Caco-2 (cell line): ENCODE measurements around the gene IL1RAP. TPM values are rescaled to one million over a fixed set of nuclear protein-coding genes. Genes with fewer than 3 reads are reported as not detected.

Experiments used
- BruUV-seq: library from RNA; stranded (reverse); fragments of 400-500 nt; replicated peaks from 2 replicates; lab custom pipeline; 2021; lab: Mats Ljungman, UMichigan
- CTCF ChIA-PET: fragments of 300-600 bp; sonication (Branson Sonifier 250); formaldehyde crosslinking; loops from one replicate; lab custom pipeline; 2022; ENCODE audit warnings: antibody characterized with exemption; lab: Charles Lee
- POLR2A ChIA-PET: fragments of 300-600 bp; sonication (Branson Sonifier 250); formaldehyde crosslinking; loops from one replicate; lab custom pipeline; 2022; ENCODE audit warnings: antibody characterized with exemption; lab: Charles Lee
- DNase-seq, 2 experiments: peaks; one replicate each; pipeline versions ENCODE4 v3.0.0 to v3.0.0-alpha.2; 2020 to 2022
- H3K27me3 ChIP-seq: replicated peaks from 2 replicates; pipeline ENCODE4 v1.6.0; 2011; ENCODE audit warnings: low read length; ENCODE audit not compliant: control insufficient read depth, insufficient read depth
- H3K36me3 ChIP-seq: 2 replicates; pipeline ENCODE4 v1.5.1; 2011; ENCODE audit warnings: low read length; ENCODE audit not compliant: control insufficient read depth, insufficient read depth
- H3K4me1 ChIP-seq: fragments of 250-450 bp; sonication (Bioruptor Pico); 2 replicates; pipeline ENCODE4 v1.5.1; 2020; ENCODE audit warnings: mild to moderate bottlenecking
- H3K4me3 ChIP-seq: 2 replicates; pipeline ENCODE4 v1.5.1; 2011; ENCODE audit warnings: low read depth, mild to moderate bottlenecking, control low read depth, low read length
- H3K9me3 ChIP-seq: fragments of 250-450 bp; sonication (Bioruptor Pico); 2 replicates; pipeline ENCODE4 v1.5.1; 2020; ENCODE audit warnings: mild to moderate bottlenecking, moderate library complexity
- H3K27ac Mint-ChIP-seq: one replicate; pipeline ENCODE4 v1.8.0; 2022; ENCODE audit warnings: mixed read lengths; ENCODE audit not compliant: unreplicated experiment
- H3K27me3 Mint-ChIP-seq: one replicate; pipeline ENCODE4 v1.8.0; 2022; ENCODE audit warnings: mixed read lengths; ENCODE audit not compliant: insufficient read depth, unreplicated experiment
- H3K36me3 Mint-ChIP-seq: one replicate; pipeline ENCODE4 v1.8.0; 2022; ENCODE audit warnings: mild to moderate bottlenecking, mixed read lengths; ENCODE audit not compliant: insufficient read depth, unreplicated experiment
- H3K4me1 Mint-ChIP-seq: one replicate; pipeline ENCODE4 v1.8.0; 2022; ENCODE audit warnings: low read depth, mixed read lengths; ENCODE audit not compliant: unreplicated experiment
- H3K4me3 Mint-ChIP-seq: one replicate; pipeline ENCODE4 v1.8.0; 2022; ENCODE audit warnings: mild to moderate bottlenecking, moderate library complexity, mixed read lengths; ENCODE audit not compliant: unreplicated experiment
- H3K9me3 Mint-ChIP-seq: one replicate; pipeline ENCODE4 v1.8.0; 2022; ENCODE audit warnings: mixed read lengths; ENCODE audit not compliant: unreplicated experiment
- CTCF ChIP-seq, 2 experiments: fragments of 200-600 bp in 1 of 2; IDR thresholded peaks; 1 replicate in 1 of 2; 2 replicates in 1 of 2; pipeline versions ENCODE4 v1.5.1 to v1.8.0; 2011 to 2022; ENCODE audit warnings: antibody characterized with exemption in 1 of 2, control low read depth in 1 of 2, inconsistent platforms in 1 of 2, low read depth in 1 of 2, low read length in 1 of 2, mild to moderate bottlenecking in 1 of 2, moderate library complexity in 1 of 2; ENCODE audit not compliant: insufficient read depth in 1 of 2, severe bottlenecking in 1 of 2, unreplicated experiment in 1 of 2
- intact Hi-C: fragments of 100-400 bp; cut with micrococcal nuclease; formaldehyde crosslinking; loops from one replicate; pipeline ENCODE4 v1.10.0; 2022; ENCODE audit not compliant: unreplicated experiment
- total RNA-seq: library from RNA; stranded (reverse); gene quantifications from 2 replicates; pipeline ENCODE4 v1.2.3, GENCODE V29; 2022

Gene IL1RAP
- total RNA-seq, 1 experiment from 2014 or later = 5.1 TPM

- ChIA-PET POLR2A (no interaction called here), CTCF (interaction anchor here (0.6 kb wide), 1 partner anchor 1016 kb away, joined by 5 read pairs; no protein-coding TSS in a partner anchor)
- no peak overlapping the region for H3K27ac Mint-ChIP-seq
- Histone ChIP-seq H3K4me3 (no peak overlapping the region), H3K9me3 (no peaks in the 10 kb centered on the region), H3K27me3 (no peaks in the 10 kb centered on the region), H3K36me3 (no peaks in the 10 kb centered on the region), H3K4me1 (no peaks in the 10 kb centered on the region)
- peaks cover 7% of the 10 kb centered on the region for H3K27me3 Mint-ChIP-seq
- no TSS peak for BruUV-seq
- H3K4me1 Mint-ChIP-seq = no peaks in the 10 kb centered on the region
- intact Hi-C loops = no loop called here
- no peak for TF ChIP-seq CTCF (IDR thresholded peaks at IDR 0.05; ENCODE audit: insufficient read depth in 1 of 2, low read depth in 1 of 2, low read length in 1 of 2, severe bottlenecking in 1 of 2, unreplicated experiment in 1 of 2)
- H3K4me3 Mint-ChIP-seq = no peak overlapping the region
- DNase-seq = no peak
- H3K9me3 Mint-ChIP-seq = no peaks in the 10 kb centered on the region
- H3K36me3 Mint-ChIP-seq = no peaks in the 10 kb centered on the region
Observed at GRCh38 chr3:190655933-190656332, 142.0 kb downstream of the IL1RAP start.

GRCh38 chr3:190658106-190658505, 144.2 kb downstream of the IL1RAP start:
- intact Hi-C loops = no loop called here
- POLR2A ChIA-PET = no interaction called here
- no peaks in the 10 kb centered on the region for H3K4me1 ChIP-seq
- Mint-ChIP-seq H3K9me3 (no peaks in the 10 kb centered on the region), H3K4me1 (no peaks in the 10 kb centered on the region), H3K27me3 (peaks cover 7% of the 10 kb centered on the region), H3K4me3 (no peak overlapping the region), H3K36me3 (no peaks in the 10 kb centered on the region), H3K27ac (no peak overlapping the region)
- TF ChIP-seq CTCF (IDR thresholded peaks at IDR 0.05; ENCODE audit: insufficient read depth in 1 of 2, low read depth in 1 of 2, low read length in 1 of 2, severe bottlenecking in 1 of 2, unreplicated experiment in 1 of 2) = no peak
- H3K27me3 ChIP-seq = no peaks in the 10 kb centered on the region
- CTCF ChIA-PET = no interaction called here
- no peak overlapping the region for H3K4me3 ChIP-seq
- BruUV-seq = no TSS peak
- H3K9me3 ChIP-seq = no peaks in the 10 kb centered on the region
- no peak for DNase-seq
- no peaks in the 10 kb centered on the region for H3K36me3 ChIP-seq

GRCh38 chr3:190666821-190667220, 152.9 kb downstream of the IL1RAP start:
- no TSS peak for BruUV-seq
- CTCF ChIA-PET = no interaction called here
- no peaks in the 10 kb centered on the region for H3K36me3 ChIP-seq
- Mint-ChIP-seq H3K27ac (no peak overlapping the region), H3K4me1 (no peaks in the 10 kb centered on the region), H3K27me3 (peaks cover 14% of the 10 kb centered on the region), H3K36me3 (no peaks in the 10 kb centered on the region), H3K4me3 (no peak overlapping the region), H3K9me3 (no peaks in the 10 kb centered on the region)
- no peaks in the 10 kb centered on the region for H3K9me3 ChIP-seq
- POLR2A ChIA-PET = no interaction called here
- H3K27me3 ChIP-seq = no peaks in the 10 kb centered on the region
- no peak for DNase-seq
- H3K4me1 ChIP-seq = no peaks in the 10 kb centered on the region
- TF ChIP-seq CTCF (IDR thresholded peaks at IDR 0.05; ENCODE audit: insufficient read depth in 1 of 2, low read depth in 1 of 2, low read length in 1 of 2, severe bottlenecking in 1 of 2, unreplicated experiment in 1 of 2) = no peak
- intact Hi-C loops = no loop called here
- H3K4me3 ChIP-seq = no peak overlapping the region
